HG02852 (cell line): ENCODE measurements around the gene GATA5.

Source experiments
- ATAC-seq: cut with Tn5 transposase; IDR thresholded peaks from one replicate; pipeline ENCODE4 v1.9.1; 2021; ENCODE audit warnings: mild to moderate bottlenecking, moderate library complexity; ENCODE audit not compliant: unreplicated experiment

GATA5 gene

DNA sequence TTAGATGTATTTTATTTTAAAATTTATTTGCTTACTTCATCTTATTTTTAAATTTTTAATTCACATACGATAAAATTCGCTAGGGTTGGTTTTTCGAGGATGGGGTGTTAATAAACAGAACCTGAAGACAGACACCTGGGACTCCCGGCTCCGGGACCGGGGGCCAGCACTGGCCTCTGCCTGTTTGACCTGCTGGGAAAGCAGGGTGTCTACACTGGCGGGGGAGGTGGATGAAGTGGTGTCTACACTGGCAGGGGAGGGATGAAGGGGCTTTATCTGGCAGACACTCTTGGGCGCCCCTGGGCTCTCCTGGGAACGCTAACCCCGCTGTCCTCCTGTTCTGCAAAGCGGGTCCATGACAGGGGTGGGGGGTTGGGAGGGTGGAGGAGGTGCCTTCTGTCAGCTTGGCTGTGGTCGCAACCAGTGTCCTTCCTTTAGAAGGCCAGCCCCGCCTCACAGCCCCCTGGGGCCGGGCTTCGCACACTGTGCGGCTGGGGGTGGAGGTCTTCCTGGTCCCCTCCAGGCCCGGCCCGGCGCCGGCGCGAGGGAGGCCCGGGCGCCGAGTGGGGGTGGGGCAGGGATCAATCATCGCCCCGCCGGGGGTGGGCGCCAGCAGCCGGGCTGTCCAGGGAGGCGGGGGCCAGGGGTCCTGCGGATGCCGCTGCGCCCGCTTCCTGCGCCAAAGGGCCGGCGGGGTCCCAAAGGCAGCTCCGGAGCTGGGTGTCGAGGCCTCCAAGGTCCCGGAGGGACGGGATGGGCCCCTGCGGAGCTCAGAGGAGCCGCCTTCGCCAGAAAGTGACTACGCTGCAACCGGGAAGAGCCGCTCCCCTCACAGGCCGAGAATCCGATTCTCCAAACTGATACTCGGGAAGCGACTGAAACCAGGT, 1.8 kb downstream of the GATA5 start:
- no peak for ATAC-seq

DNA sequence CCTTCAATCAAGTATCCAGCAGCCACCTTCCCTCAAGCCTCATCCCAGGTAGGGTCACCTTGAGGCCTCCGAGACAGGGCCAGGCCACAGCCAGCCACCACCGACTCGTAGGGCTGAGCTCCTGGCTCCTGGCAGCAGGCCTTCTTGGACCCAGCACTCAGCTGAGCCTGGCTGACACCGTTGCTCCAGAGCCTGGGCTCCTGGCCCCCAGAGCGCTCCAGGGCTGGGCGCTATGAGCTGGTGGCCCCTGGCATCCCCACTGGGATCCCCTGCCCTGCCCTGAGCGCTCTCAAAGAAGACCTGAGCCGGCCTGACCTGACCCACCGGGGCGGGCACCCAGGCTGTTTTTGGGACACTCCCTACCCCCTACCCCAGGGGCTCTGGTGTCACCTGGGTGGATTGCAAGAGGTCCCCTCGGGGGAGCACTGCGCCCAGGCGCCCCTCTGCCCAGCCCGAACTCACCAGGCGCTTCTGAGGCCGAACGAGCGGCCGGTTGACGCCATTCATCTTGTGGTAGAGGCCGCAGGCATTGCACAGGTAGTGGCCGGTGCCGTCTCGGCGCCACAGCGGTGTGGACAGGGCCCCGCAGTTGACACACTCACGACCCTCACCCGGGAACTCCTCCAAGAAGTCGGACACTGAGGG, 2.7 kb downstream of the GATA5 start:
- no peak for ATAC-seq

DNA sequence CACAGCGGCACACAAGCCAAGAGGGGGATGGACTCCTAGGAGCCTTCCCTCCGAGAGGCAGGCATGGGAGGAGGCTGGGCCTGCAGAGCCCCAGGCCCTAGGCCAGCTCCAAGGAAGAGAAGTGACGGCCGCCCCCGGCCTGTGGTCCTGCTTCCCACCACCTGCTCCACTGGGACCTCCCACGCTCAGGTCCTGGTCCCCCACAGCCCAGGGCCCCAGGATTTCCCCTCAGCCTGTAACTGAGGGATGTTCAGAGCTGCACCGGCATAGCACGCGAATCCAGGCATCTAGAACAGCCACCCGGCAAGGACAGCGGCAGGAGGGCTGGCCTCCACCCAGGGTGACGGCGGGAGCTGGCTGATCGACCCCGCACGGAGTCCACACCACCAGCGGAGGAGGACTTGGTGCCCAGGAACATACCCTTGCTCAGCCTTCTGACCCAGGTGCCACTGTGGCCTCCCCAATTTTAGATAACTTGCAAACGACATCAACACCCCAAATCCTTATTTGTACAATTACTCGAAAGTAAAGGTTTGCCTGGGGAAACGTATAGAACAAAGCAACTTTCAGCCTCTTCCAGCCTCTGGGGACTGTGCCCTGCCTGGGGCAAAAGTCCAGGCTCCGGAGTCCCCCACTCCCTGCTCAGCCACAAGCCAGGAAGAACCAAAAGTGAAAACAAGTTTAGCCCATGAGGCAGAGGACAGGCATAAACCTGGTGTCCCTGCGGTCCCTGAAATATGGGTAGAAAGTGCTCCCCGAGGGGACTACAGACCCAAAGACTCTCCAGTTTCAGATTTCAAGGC, 3.5 kb downstream of the GATA5 start:
- no peak for ATAC-seq

GRCh38 chr20:62470459-62470858, 5.3 kb downstream of the GATA5 start:
- no peak for ATAC-seq

- ATAC-seq, result no peak
These were observed 5.8 kb downstream of the GATA5 start for GRCh38 chr20:62470001-62470400.

DNA sequence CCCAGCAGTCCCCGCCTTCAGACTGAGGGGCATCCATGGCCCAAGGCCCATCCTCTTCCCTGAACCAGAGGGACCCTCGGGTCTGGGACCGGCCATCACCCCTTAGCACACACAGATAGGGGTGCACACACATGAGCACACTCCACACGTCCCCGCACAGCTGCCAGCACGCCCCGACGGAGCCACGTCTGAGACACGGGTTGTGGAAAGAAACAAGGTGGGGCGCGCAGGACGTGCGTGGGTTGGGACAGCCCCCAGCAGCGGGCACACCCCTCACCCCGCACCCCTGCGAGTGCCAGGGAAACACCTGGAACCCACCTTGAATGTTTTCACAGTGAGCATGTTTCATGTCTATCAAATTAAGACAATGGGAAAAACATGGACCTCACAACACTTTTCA, 6.4 kb downstream of the GATA5 start:
- ATAC-seq, result no peak

- no peak for ATAC-seq
These were observed 8.8 kb downstream of the GATA5 start for GRCh38 chr20:62466806-62467537.

- ATAC-seq, result no peak
These were observed 9.6 kb downstream of the GATA5 start for GRCh38 chr20:62466072-62466760.

DNA sequence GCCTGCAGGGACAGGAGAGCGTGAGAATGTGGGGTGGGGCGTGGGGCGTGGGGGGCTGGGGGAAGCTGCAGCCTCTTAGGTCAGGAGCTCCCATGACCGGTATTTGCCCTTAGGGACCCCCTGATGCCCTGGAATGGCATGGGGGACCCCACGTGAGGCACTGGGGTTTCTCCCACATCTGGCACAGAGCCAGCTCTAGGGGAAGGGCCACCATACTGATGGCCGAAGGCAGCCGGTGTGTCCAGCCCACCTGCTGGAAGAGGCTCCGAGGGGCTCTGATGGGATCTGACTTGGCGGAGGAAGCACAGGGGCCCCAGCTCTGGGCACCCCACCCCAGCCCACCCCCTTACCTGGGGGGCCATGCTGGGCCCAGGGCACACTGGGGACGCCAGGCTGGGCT, 10.8 kb downstream of the GATA5 start:
- no peak for ATAC-seq

DNA sequence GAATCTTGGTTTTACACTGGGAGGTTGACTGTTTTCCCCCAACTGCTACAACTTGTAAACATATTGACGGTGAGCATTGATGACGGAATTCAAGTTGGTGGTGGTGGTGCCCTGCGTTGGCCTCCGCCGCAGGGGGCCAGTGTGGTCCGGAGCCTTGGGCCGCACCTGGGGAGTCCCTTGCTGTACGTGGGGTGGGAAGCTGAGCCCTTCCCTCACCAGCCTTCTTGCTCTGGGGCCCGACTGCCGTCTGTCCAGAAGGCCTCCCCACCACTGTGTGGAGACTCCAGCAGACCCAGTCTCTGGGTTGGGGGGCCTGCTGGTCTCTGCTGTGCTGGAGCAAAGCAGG, 11.4 kb downstream of the GATA5 start:
- ATAC-seq, result no peak

DNA sequence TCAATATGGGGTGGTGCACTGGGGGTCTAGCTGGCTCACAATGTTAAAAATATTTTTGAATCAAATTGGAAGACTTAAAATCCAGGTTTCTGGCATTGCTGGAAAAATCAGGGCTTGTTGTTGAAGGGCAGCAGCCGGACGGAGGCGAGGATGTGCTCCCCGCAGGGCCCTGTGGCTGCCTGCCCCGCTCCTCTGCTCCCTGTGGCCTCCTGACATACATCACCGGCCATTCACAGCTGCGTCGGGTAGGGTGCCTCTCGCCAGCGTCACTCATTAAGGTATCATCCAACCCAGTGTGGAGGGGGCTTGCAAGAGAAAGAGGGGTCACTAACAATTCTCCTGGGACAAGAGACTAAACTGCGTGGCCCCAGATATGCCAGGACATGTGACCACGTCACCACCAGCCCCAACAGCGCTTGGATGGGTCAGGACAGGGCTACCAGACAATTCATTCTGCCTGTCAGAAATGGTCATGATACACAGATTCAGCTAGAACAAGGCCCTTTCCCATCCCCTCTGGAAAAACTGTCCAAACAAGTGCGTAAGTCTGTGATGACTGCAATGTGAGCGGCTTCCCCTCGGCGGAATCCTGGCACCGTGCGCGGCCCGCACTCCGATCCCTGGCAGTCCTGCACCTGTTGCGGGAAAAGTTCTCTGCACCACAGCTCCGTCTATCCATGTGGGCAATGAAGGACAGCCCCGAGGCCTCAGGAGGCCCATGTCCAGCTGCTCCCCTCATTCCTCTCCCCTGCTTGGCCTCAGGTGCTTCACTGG, 12.0 kb downstream of the GATA5 start:
- ATAC-seq, result no peak

DNA sequence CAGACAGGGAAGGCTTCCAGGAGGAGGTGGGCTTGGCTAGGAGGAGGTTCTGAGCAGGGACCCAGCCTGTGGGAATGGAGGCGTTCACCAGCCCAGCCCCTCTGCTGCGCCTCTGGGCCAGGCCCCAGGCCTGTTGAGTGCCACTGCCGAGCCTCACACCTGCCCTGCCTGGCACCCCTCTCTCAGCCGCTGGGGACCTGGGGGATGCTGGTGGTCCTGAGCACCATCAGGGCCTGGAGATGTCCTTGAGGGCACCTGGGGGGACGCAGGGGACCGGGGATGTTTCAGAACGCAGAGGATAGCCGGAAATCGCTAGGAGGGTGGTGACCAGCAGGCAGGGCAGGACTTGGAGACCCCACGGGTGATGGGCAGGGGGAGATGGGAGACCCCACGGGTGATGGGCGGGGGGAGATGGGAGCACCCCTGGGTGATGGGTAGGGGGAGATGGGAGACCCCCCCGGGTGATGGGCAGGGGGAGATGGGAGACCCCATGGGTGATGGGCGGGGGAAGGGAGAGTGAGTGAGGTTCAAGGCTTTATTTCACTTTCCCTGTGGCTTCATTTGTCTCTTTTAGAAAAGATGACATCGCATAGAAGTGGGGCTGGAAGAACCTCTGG, 12.7 kb downstream of the GATA5 start:
- ATAC-seq, result no peak

DNA sequence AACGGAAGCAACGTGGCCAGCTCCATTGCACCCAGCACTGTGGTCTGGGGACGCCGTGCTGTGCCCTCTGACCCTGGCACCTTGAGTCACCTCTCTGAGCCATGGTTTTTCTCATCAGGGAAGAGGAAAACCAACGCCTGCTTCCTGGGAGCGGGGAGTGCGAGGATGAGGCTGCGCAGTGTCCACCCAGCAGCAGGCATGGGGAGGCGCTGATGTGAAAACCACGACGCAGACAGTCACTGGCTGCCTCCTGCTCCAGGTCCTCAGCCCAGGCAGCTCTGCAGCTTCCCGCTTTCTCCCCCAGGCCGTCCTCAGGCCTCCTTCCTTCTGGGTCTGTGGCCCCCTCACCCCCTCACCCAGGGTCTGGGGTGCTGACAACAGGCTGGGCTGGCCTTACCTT, 14.0 kb downstream of the GATA5 start:
- no peak for ATAC-seq

DNA sequence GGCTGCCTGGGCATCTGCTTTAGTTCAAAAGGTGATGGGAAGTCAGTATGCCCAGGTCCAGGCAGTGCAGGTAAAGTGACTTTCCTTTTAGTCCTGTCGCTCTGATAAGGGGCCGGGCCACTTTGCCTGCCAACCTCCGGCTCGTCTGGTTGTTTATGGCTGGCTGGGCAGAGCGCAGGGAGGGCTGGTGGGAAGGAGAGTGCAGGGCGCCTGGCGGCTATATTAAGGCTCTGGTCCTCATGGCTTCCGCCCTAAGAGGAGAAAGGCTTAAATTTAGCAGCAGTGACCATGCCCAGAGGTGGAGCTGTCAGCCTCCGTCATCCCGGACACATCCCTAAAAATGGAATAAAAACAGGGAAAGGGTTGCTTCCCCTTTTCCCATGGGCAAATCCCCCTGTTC, 14.6 kb downstream of the GATA5 start:
- ATAC-seq, result no peak

- no peak for ATAC-seq
These were observed 15.1 kb downstream of the GATA5 start for GRCh38 chr20:62460678-62461077.

- ATAC-seq, result no peak
These were observed 16.3 kb downstream of the GATA5 start for GRCh38 chr20:62459488-62459887.

DNA sequence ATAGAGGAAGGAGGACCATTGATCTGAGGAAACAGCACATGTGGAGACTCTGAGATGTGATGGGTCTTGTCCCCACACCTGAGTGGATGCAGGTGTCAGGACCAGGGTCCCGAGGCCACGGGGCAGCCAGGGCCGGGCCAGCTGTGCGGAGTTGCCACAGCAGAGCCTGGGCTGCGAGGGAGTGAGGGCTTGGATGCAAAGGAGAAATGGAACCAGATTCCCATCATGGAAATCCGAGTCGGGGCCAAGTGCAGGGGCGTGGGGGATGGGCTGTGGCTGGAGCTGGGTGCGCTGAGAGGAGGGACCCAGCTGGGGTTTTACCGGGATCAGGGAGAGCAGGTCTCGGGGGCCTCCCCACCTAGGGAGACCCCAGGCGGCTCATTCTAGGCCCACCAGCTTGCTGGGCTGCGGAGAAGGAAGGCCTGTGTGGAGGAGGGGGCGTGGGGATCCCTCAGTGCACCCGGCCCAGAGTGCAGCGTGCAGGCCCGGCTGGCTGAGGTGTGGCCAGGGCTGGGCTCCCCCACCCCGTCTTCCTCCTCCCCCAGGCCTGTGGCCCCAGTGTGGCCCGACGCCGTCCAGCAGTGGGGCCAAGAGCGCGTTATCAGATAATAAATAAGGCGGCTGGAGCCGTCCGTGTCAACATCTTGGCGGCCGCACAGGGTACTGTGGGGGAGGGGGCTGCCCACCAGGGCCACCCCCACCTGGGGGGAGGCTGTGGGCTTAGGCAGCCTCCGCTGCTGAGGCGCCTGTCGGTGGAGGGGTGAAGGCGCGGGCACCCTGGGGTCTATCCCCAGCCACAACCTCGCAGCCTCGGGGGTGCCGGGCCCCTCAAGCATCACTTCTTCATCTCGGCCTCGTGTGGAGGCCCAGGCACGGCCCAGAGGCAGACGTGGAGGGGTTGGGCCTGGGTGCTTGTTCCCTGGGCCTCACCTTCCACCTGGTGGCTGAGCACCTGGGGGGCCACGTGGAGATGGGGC, 17.2 kb downstream of the GATA5 start:
- no peak for ATAC-seq

- no peak for ATAC-seq
These were observed 18.0 kb downstream of the GATA5 start for GRCh38 chr20:62457831-62458230.
